T-cell (primary cell): ENCODE results near the gene CCPG1. TPM values are rescaled to one million over a fixed set of nuclear protein-coding genes. Genes with fewer than 3 reads are reported as not detected.

Experiments
- ATAC-seq, 4 experiments: fragments of 200-7000 bp in 3 of 4; fragments of 150-1000 bp in 1 of 4; cut with Tn5 transposase; replicated peaks in 1 of 4; 1 replicate in 3 of 4; 2 replicates in 1 of 4; pipeline ENCODE4 v1.10.0; 2021; ENCODE audit warnings: moderate library complexity in 3 of 4, mild to moderate bottlenecking in 2 of 4, moderate number of reproducible peaks in 1 of 4
- CTCF ChIA-PET, 2 donors: fragments of 300-600 bp; sonication (Branson Sonifier 250); formaldehyde crosslinking; loops; one replicate each; lab custom pipeline; 2022; ENCODE audit warnings: antibody characterized with exemption in 2 of 2; lab: Charles Lee
- POLR2A ChIA-PET, 2 donors: fragments of 300-600 bp; sonication (Branson Sonifier 250); formaldehyde crosslinking; loops; one replicate each; lab custom pipeline; 2022; ENCODE audit warnings: antibody characterized with exemption in 2 of 2; lab: Charles Lee
- DNase-seq, 35 experiments: peaks; one replicate each; pipeline versions ENCODE4 v3.0.0 to v3.0.0-alpha.2; 2013 to 2023
- H3K27ac ChIP-seq: one replicate; pipeline ENCODE4 v1.5.1; 2013; ENCODE audit warnings: low read length
- H3K27me3 ChIP-seq, 2 experiments: replicated peaks in 1 of 2; 1 replicate in 1 of 2; 2 replicates in 1 of 2; pipeline versions ENCODE4 v1.6.1 to v1.7.0; 2013; ENCODE audit warnings: low read length in 1 of 2, mixed read lengths in 1 of 2; ENCODE audit not compliant: control insufficient read depth in 2 of 2, insufficient read depth in 2 of 2; ENCODE audit errors: extremely low read depth in 1 of 2
- H3K36me3 ChIP-seq, 2 donors: 1 replicate in 1 of 2; 2 replicates in 1 of 2; pipeline versions ENCODE4 v1.6.1 to v1.7.0; 2013; ENCODE audit warnings: low read length in 1 of 2; ENCODE audit not compliant: control insufficient read depth in 2 of 2, insufficient read depth in 1 of 2; ENCODE audit errors: extremely low read depth in 1 of 2
- H3K4me1 ChIP-seq, 2 experiments: 1 replicate in 1 of 2; 2 replicates in 1 of 2; pipeline versions ENCODE4 v1.6.1 to v1.7.0; 2013; ENCODE audit warnings: low read length in 2 of 2, mixed read lengths in 1 of 2; ENCODE audit not compliant: insufficient read depth in 2 of 2, control insufficient read depth in 1 of 2; ENCODE audit errors: extremely low read depth in 1 of 2
- H3K4me3 ChIP-seq, 2 donors: 1 replicate in 1 of 2; 2 replicates in 1 of 2; pipeline versions ENCODE4 v1.5.1 to v1.7.0; 2013; ENCODE audit warnings: mild to moderate bottlenecking in 2 of 2, low read length in 1 of 2, moderate library complexity in 1 of 2; ENCODE audit not compliant: control insufficient read depth in 1 of 2; ENCODE audit errors: extremely low read depth in 1 of 2
- H3K9me3 ChIP-seq: 2 replicates; pipeline ENCODE4 v1.7.0; 2013
- H3K27ac Mint-ChIP-seq, 2 donors: one replicate each; pipeline ENCODE4 v1.8.0; 2020 to 2021; ENCODE audit warnings: mild to moderate bottlenecking in 2 of 2, mixed read lengths in 2 of 2
- H3K27me3 Mint-ChIP-seq, 2 donors: one replicate each; pipeline ENCODE4 v1.8.0; 2021 to 2022; ENCODE audit warnings: mixed read lengths in 2 of 2
- H3K36me3 Mint-ChIP-seq: one replicate; pipeline ENCODE4 v1.8.0; 2021; ENCODE audit warnings: mixed read lengths
- H3K4me1 Mint-ChIP-seq, 3 donors: one replicate each; pipeline ENCODE4 v1.8.0; 2020 to 2022; ENCODE audit warnings: mixed read lengths in 3 of 3, mild to moderate bottlenecking in 1 of 3
- H3K4me3 Mint-ChIP-seq, 3 donors: one replicate each; pipeline ENCODE4 v1.8.0; 2020 to 2022; ENCODE audit warnings: mild to moderate bottlenecking in 3 of 3, mixed read lengths in 3 of 3, moderate library complexity in 3 of 3
- H3K9me3 Mint-ChIP-seq, 3 donors: one replicate each; pipeline ENCODE4 v1.8.0; 2020 to 2022; ENCODE audit warnings: mixed read lengths in 3 of 3
- WGBS: methylation state at CpG from one replicate; pipeline ENCODE4 v1.1.5; 2013; ENCODE audit warnings: missing lambda C conversion rate; ENCODE audit not compliant: insufficient coverage; 5-methylcytosine and 5-hydroxymethylcytosine counted together
- total RNA-seq, 35 experiments: library from RNA in 6 of 35; stranded (reverse) in 6 of 35; fragments of 120-200 nt in 1 of 35; gene quantifications; one replicate each; pipeline versions ENCODE4 v1.2.1 to v1.2.4 and lab custom pipeline; 2013 to 2026

Gene CCPG1
- total RNA-seq, 5 donors from 2014 or later (not counting 1 experiment from before 2014, with no cell fraction given): 21.3 to 32.5 (median 25.6) TPM

GRCh38 chr15:55356985-55357585 lies 51.1 kb downstream of the CCPG1 start:
- peaks cover 0 to 44% of the 10 kb centered on the region in 2 donors for H3K36me3 ChIP-seq
- Mint-ChIP-seq H3K9me3 (no peaks in the 10 kb centered on the region), H3K27me3 (no peaks in the 10 kb centered on the region), H3K36me3 (peaks cover 40% of the 10 kb centered on the region), H3K27ac (peak overlapping the region in 1 of 2 donors; percentile 5), H3K4me3 (no peak overlapping the region), H3K4me1 (no peaks in the 10 kb centered on the region)
- no peaks in the 10 kb centered on the region for H3K4me1 ChIP-seq
- ATAC-seq (no peak), DNase-seq (no peak)
- H3K27me3 ChIP-seq: no peaks in the 10 kb centered on the region
- no peaks in the 10 kb centered on the region for H3K9me3 ChIP-seq
- no peak overlapping the region for H3K4me3 ChIP-seq
- WGBS: 96% methylated on average over 2 of the region's 5 CpGs
- ChIA-PET CTCF (no interaction called here), POLR2A (no interaction called here)
- no peak overlapping the region for H3K27ac ChIP-seq

DNA sequence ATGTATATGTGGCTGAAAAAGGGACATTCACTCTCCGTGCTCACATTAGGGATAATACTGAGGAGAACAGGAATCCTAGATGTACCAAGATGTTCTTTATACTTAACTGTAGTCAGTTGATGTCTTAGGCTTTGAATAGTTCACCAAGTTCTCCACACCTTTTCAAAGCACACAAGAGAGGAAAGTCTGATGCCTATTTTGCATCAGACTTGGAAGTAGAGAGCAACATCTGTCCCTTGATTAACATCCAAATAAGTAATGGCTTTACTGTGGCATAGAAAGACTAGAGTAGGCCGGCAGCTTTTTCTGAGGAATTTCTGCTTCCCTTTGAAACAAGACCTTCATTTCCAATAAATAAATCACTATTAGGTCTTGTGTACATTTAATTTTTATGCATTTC lies 55.1 kb downstream of the CCPG1 start:
- no peak overlapping the region for H3K4me3 Mint-ChIP-seq
- DNase-seq: no peak
- H3K4me1 Mint-ChIP-seq: no peaks in the 10 kb centered on the region
- no peaks in the 10 kb centered on the region for H3K9me3 Mint-ChIP-seq
- CTCF ChIA-PET: no interaction called here
- H3K27me3 ChIP-seq: no peaks in the 10 kb centered on the region
- POLR2A ChIA-PET: no interaction called here
- no peaks in the 10 kb centered on the region for H3K9me3 ChIP-seq
- no peak for ATAC-seq
- WGBS: no CpG with 5 or more reads among the region's 2 CpGs
- no peak overlapping the region for H3K27ac Mint-ChIP-seq
- no peak overlapping the region for H3K4me3 ChIP-seq
- H3K4me1 ChIP-seq: no peaks in the 10 kb centered on the region
- peaks cover 39% of the 10 kb centered on the region for H3K36me3 Mint-ChIP-seq
- H3K27me3 Mint-ChIP-seq: no peaks in the 10 kb centered on the region
- H3K27ac ChIP-seq: no peak overlapping the region
- H3K36me3 ChIP-seq: peaks cover 0 to 42% of the 10 kb centered on the region in 2 donors

DNA sequence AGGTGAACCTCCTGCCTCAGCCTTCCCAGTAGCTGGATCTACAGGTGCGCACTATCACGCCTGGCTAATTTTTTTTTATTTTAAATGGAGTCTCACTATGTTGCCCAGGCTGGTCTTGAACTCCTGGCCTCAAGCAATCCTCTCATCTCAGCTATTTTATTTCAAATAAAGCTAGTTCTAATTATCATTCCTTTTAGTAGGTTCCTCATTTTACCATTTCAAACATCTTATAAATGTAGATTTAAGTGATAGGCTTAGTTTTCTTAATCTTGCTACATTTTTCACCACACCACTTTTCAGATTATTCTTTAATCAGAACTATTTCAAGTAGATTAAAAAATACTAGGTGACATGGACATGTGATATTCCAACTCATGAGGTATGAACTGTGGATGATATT lies 58.9 kb downstream of the CCPG1 start:
- Histone ChIP-seq H3K27me3 (no peaks in the 10 kb centered on the region), H3K36me3 (peaks cover 4 to 38% of the 10 kb centered on the region in 2 donors), H3K27ac (no peak overlapping the region), H3K4me1 (no peaks in the 10 kb centered on the region), H3K4me3 (no peak overlapping the region), H3K9me3 (no peaks in the 10 kb centered on the region)
- Mint-ChIP-seq H3K36me3 (peaks cover 33% of the 10 kb centered on the region), H3K4me1 (no peaks in the 10 kb centered on the region), H3K9me3 (no peaks in the 10 kb centered on the region), H3K4me3 (no peak overlapping the region), H3K27me3 (no peaks in the 10 kb centered on the region), H3K27ac (no peak overlapping the region)
- ChIA-PET POLR2A (no interaction called here), CTCF (no interaction called here)
- WGBS: no CpG with 5 or more reads among the region's 2 CpGs
- DNase-seq (no peak), ATAC-seq (no peak)

- Histone ChIP-seq H3K9me3 (no peaks in the 10 kb centered on the region), H3K4me1 (no peaks in the 10 kb centered on the region), H3K27me3 (no peaks in the 10 kb centered on the region), H3K4me3 (no peak overlapping the region), H3K27ac (no peak overlapping the region), H3K36me3 (peaks cover 4 to 36% of the 10 kb centered on the region in 2 donors)
- no peaks in the 10 kb centered on the region for H3K27me3 Mint-ChIP-seq
- no peak for ATAC-seq
- H3K36me3 Mint-ChIP-seq: peaks cover 39% of the 10 kb centered on the region
- H3K4me1 Mint-ChIP-seq: no peaks in the 10 kb centered on the region
- WGBS: 100% methylated on average over 2 of the region's 4 CpGs
- CTCF ChIA-PET: no interaction called here
- no peak for DNase-seq
- H3K27ac Mint-ChIP-seq: no peak overlapping the region
- POLR2A ChIA-PET: no interaction called here
- no peak overlapping the region for H3K4me3 Mint-ChIP-seq
- no peaks in the 10 kb centered on the region for H3K9me3 Mint-ChIP-seq
Observed at GRCh38 chr15:55348281-55348778, 59.8 kb downstream of the CCPG1 start.

- H3K36me3 Mint-ChIP-seq: peaks cover 41% of the 10 kb centered on the region
- Histone ChIP-seq H3K36me3 (peaks cover 11 to 46% of the 10 kb centered on the region in 2 donors), H3K9me3 (no peaks in the 10 kb centered on the region), H3K4me3 (no peak overlapping the region), H3K27ac (no peak overlapping the region), H3K4me1 (no peaks in the 10 kb centered on the region), H3K27me3 (no peaks in the 10 kb centered on the region)
- H3K4me3 Mint-ChIP-seq: no peak overlapping the region
- ATAC-seq (no peak), DNase-seq (no peak)
- H3K4me1 Mint-ChIP-seq: no peaks in the 10 kb centered on the region
- H3K27me3 Mint-ChIP-seq: no peaks in the 10 kb centered on the region
- H3K27ac Mint-ChIP-seq: peak overlapping the region; percentile 17 to 35
- ChIA-PET CTCF (no interaction called here), POLR2A (no interaction called here)
- WGBS: no CpG with 5 or more reads among the region's 2 CpGs
- no peaks in the 10 kb centered on the region for H3K9me3 Mint-ChIP-seq
Observed at GRCh38 chr15:55344206-55344605, 64.0 kb downstream of the CCPG1 start.

- Histone ChIP-seq H3K9me3 (no peaks in the 10 kb centered on the region), H3K27ac (no peak overlapping the region), H3K4me3 (no peak overlapping the region), H3K4me1 (no peaks in the 10 kb centered on the region), H3K27me3 (no peaks in the 10 kb centered on the region), H3K36me3 (peaks cover 11 to 49% of the 10 kb centered on the region in 2 donors)
- no peak for ATAC-seq
- Mint-ChIP-seq H3K4me1 (no peaks in the 10 kb centered on the region), H3K27me3 (no peaks in the 10 kb centered on the region), H3K4me3 (no peak overlapping the region), H3K9me3 (no peaks in the 10 kb centered on the region), H3K27ac (peak overlapping the region in 1 of 2 donors; percentile 58), H3K36me3 (peaks cover 37% of the 10 kb centered on the region)
- ChIA-PET POLR2A (no interaction called here), CTCF (no interaction called here)
- no CpG with 5 or more reads among the region's 2 CpGs for WGBS
- no peak for DNase-seq
Observed at GRCh38 chr15:55343168-55343567, 65.0 kb downstream of the CCPG1 start.
